ENCODE data around the gene HIPK4.
"Not testable (repeated sequence)": the region's sequence is repeated elsewhere in the genome, so short reads cannot be mapped to it uniquely, and the experiment has no call there.

HIPK4 gene

DNA sequence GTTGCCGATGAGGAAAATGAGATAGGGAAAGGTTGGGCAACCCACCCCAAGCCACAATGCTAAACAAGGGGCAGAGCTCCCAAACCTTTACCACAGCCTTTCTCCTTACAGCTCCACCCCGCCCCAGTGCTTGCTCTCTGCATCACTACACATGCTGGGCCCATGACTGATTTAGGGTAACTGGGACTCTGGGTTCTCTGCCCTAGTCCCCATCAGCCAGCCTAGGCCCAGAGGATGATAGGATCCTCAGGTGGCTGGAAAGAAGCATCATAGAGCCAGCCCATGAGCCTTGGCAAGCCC lies 53.4 kb downstream of the HIPK4 start:
- Histone ChIP-seq H3K4me1 (ENCODE audit: control insufficient read depth in 1 of 2, insufficient read depth in 1 of 2, low read depth in 1 of 2, low read length in 1 of 2) (no peaks in the 10 kb centered on the region), H3K4me3 (ENCODE audit: low read depth in 1 of 2, low read length in 1 of 2) (no peak overlapping the region), H3K9me3 (no peaks in the 10 kb centered on the region), H3K27ac (no peak overlapping the region), H3K36me3 (peaks cover 69% of the 10 kb centered on the region), H3K27me3 (no peaks in the 10 kb centered on the region)
- TF ChIP-seq CTCF (IDR thresholded peaks at IDR 0.05), result no peak

DNA sequence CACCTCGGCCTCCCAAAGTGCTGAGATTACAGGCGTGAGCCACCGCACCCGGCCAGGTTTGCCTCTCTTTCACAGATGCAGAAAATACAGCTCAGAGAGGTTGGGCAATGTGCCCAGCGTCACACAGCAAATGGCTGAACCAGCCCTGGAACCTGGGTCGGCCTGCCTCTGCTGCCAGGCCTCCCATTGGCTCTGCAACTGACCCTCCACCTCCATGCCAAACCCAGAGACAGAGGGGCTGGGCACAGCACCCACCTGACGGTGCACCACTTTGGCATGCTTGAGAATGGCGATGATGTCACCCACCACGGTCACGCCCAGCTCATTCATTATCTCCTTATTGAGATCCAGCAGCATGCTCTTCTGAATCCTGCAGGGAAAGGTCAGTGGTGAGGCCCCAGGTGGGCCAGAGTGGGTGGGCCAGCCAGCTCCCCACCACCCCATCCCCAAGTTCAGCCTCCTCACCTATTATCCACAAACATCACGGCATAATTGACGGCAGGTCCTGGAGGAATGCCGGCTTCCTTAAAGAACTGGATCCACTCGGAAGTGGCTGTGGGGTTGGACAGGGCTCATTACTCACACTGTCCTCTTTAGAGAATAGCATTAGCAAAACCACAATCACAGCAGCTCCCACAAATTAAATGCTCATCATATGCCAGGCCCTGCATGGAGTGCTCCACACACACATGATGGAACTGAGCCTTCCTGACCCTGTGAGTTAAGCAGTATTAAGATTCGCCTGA lies 54.0 kb downstream of the HIPK4 start:
- Histone ChIP-seq H3K4me3 (ENCODE audit: low read depth in 1 of 2, low read length in 1 of 2) (no peak overlapping the region), H3K27ac (no peak overlapping the region), H3K9me3 (no peaks in the 10 kb centered on the region), H3K36me3 (peaks cover 72% of the 10 kb centered on the region), H3K4me1 (ENCODE audit: control insufficient read depth in 1 of 2, insufficient read depth in 1 of 2, low read depth in 1 of 2, low read length in 1 of 2) (no peaks in the 10 kb centered on the region), H3K27me3 (no peaks in the 10 kb centered on the region)
- TF ChIP-seq CTCF (IDR thresholded peaks at IDR 0.05), result no peak

GRCh38 chr19:40335101-40335500 lies 54.9 kb downstream of the HIPK4 start:
- Histone ChIP-seq H3K36me3 (peaks cover 75% of the 10 kb centered on the region), H3K9me3 (no peaks in the 10 kb centered on the region), H3K4me3 (ENCODE audit: low read depth in 1 of 2, low read length in 1 of 2) (no peak overlapping the region), H3K4me1 (ENCODE audit: control insufficient read depth in 1 of 2, insufficient read depth in 1 of 2, low read depth in 1 of 2, low read length in 1 of 2) (no peaks in the 10 kb centered on the region), H3K27ac (no peak overlapping the region), H3K27me3 (no peaks in the 10 kb centered on the region)
- TF ChIP-seq CTCF (IDR thresholded peaks at IDR 0.05), result no peak

DNA sequence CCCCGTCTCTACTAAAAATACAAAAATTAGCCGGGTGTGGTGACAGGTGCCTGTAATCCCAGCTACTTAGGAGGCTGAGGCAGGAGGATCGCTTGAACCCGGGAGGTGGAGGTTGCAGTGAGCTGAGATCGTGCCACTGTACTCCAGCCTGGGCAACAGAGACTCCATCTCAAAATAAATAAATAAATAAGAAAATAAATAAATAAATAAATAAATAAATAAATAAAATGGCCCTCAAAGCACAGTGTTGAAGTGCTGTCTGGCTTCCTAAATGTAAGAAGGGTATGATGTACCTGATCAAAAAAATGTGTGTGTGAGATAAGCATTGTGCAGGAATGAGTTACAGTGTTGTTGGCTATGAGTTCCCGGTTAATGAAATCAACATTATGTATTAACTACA lies 56.9 kb downstream of the HIPK4 start:
- not testable (repeated sequence) for H3K4me3 ChIP-seq (ENCODE audit: low read depth in 1 of 2, low read length in 1 of 2); H3K27ac ChIP-seq; H3K27me3 ChIP-seq; H3K4me1 ChIP-seq (ENCODE audit: control insufficient read depth in 1 of 2, insufficient read depth in 1 of 2, low read depth in 1 of 2, low read length in 1 of 2); H3K9me3 ChIP-seq
- H3K36me3 ChIP-seq, result peaks cover 79% of the 10 kb centered on the region

- no peak overlapping the region for H3K27ac ChIP-seq
- no peaks in the 10 kb centered on the region for H3K27me3 ChIP-seq
- no peaks in the 10 kb centered on the region for H3K9me3 ChIP-seq
- TF ChIP-seq CTCF (IDR thresholded peaks at IDR 0.05), result no peak
- H3K36me3 ChIP-seq, result peaks cover 83% of the 10 kb centered on the region
- no peak overlapping the region for H3K4me3 ChIP-seq (ENCODE audit: low read depth in 1 of 2, low read length in 1 of 2)
- no peaks in the 10 kb centered on the region for H3K4me1 ChIP-seq (ENCODE audit: control insufficient read depth in 1 of 2, insufficient read depth in 1 of 2, low read depth in 1 of 2, low read length in 1 of 2)
Observed at GRCh38 chr19:40332669-40333068, 57.3 kb downstream of the HIPK4 start.

DNA sequence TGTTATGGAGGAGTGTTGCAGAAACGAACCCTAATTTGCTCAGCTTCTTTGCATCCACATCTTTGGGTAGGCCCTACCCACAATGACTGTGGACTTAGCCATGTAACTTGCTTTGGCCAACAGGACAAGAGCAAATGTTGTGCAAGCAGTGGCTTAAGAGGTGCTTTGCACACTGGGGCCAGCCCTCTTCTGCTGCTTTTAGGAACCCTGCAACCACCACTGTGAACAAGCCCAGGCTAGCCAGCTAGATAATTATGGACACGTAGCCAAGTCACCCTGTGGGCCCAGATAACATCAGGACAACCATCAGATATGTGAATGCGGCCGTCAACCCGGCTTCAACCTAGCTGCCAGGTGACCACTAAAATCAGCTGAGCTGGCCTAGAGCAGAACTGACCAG lies 58.9 kb downstream of the HIPK4 start:
- Histone ChIP-seq H3K4me1 (ENCODE audit: control insufficient read depth in 1 of 2, insufficient read depth in 1 of 2, low read depth in 1 of 2, low read length in 1 of 2) (no peaks in the 10 kb centered on the region), H3K27me3 (no peaks in the 10 kb centered on the region), H3K9me3 (no peaks in the 10 kb centered on the region), H3K27ac (no peak overlapping the region), H3K4me3 (ENCODE audit: low read depth in 1 of 2, low read length in 1 of 2) (no peak overlapping the region), H3K36me3 (peaks cover 88% of the 10 kb centered on the region)
- no peak for TF ChIP-seq CTCF (IDR thresholded peaks at IDR 0.05)

All from neutrophil (primary cell).